Suprapubic skin (tissue), 3 donors: ENCODE data around the gene C1orf167.

ENCODE experiments used
- EP300 ChIP-seq: sonication (generic); formaldehyde crosslinking; IDR thresholded peaks from one replicate; pipeline ENCODE4 v1.6.1; 2017; ENCODE audit warnings: antibody characterized with exemption
- TF ChIP-seq, protein P1 (sequence below), 2 donors: fragments of 200-600 bp in 1 of 2; fragments of 450-650 bp in 1 of 2; sonication (generic) in 1 of 2; IDR thresholded peaks; one replicate each; pipeline ENCODE4 v1.5.1; 2016 to 2019; ENCODE audit warnings: antibody characterized with exemption in 2 of 2, mild to moderate bottlenecking in 1 of 2, moderate library complexity in 1 of 2

DNA sequence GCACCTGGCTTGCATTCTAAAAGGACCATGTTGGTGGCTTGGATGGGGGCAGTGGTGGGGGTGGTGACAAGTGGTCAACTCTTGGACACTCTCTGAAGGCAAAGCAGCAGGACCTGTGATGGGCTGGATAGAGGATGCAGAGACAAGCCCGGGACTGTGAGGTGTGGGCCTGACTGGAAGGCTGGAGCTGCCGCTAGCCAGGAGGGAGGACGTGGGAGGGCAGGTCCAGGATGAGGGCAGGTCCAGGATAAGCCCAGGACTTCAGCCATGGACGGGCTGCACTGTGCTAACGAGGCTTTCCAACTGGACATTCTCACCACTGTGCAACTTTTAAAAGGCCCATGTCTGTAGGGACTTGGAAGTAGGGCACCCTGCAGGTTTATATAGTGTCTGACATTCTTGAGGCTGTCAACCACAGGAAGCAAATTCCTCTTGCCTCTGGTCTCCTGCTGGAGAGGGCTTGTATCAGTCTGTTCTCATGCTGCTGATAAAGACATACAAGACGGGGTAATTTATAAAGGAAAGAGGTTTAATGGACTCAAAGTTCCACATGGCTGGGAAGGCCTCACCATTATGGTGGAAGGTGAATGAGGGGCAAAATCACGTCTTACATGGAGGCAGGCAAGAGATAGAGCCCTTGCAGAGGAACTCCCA is 8.3 kb upstream of the C1orf167 start:
- TF ChIP-seq EP300, result no peak
- TF ChIP-seq, protein P1, sequence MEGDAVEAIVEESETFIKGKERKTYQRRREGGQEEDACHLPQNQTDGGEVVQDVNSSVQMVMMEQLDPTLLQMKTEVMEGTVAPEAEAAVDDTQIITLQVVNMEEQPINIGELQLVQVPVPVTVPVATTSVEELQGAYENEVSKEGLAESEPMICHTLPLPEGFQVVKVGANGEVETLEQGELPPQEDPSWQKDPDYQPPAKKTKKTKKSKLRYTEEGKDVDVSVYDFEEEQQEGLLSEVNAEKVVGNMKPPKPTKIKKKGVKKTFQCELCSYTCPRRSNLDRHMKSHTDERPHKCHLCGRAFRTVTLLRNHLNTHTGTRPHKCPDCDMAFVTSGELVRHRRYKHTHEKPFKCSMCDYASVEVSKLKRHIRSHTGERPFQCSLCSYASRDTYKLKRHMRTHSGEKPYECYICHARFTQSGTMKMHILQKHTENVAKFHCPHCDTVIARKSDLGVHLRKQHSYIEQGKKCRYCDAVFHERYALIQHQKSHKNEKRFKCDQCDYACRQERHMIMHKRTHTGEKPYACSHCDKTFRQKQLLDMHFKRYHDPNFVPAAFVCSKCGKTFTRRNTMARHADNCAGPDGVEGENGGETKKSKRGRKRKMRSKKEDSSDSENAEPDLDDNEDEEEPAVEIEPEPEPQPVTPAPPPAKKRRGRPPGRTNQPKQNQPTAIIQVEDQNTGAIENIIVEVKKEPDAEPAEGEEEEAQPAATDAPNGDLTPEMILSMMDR (IDR thresholded peaks at IDR 0.05), result no peak
